ENCODE results near the gene MGST2.
"Not testable (repeated sequence)": the region's sequence is repeated elsewhere in the genome, so short reads cannot be mapped to it uniquely, and the experiment has no call there.

Gene MGST2
- total RNA-seq: 4.0 to 13.6 reads per million in 2 donors

DNA sequence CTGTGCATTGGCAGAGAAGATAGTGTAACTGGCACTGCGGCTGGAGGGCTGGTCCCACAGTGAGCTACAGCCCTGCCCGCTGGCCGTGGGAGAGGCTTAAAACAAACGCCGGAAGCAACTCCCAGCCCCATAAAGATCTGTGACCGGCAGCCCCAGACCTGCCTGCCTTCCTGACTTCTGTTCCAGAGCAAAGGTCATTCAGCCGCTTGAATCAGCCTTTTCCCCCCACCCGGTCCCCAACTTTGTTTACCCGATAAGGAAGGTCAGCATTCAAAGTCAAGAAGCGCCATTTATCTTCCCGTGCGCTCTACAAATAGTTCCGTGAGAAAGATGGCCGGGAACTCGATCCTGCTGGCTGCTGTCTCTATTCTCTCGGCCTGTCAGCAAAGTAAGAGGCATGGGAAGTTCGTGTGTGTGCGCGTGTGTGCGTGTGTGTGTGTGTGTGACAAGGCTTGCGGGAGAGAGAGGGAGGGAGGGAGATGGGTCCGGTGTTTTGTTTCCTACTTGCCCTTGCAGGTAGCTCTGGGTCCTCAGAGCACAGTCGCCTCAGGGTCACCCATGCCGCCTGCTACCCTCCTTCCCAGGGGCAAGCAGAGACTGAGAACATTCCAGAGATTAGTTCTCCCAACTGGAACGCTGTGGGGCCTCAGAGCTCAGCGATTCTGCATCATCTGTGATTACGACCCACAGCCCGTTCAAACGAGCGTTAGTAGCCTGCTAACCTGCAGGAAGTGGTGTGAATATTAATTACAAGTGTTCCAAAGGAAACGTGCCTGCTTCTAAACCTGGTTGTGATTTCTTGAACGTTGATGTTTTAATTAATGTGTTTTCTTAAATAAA, at the start of gene MGST2:
TSS of gene MGST2 (plus strand) at position 130 of the 840 bp plus-strand sequence. CDS start at position 331, 201 bp downstream.
- no peak for DNase-seq

DNA sequence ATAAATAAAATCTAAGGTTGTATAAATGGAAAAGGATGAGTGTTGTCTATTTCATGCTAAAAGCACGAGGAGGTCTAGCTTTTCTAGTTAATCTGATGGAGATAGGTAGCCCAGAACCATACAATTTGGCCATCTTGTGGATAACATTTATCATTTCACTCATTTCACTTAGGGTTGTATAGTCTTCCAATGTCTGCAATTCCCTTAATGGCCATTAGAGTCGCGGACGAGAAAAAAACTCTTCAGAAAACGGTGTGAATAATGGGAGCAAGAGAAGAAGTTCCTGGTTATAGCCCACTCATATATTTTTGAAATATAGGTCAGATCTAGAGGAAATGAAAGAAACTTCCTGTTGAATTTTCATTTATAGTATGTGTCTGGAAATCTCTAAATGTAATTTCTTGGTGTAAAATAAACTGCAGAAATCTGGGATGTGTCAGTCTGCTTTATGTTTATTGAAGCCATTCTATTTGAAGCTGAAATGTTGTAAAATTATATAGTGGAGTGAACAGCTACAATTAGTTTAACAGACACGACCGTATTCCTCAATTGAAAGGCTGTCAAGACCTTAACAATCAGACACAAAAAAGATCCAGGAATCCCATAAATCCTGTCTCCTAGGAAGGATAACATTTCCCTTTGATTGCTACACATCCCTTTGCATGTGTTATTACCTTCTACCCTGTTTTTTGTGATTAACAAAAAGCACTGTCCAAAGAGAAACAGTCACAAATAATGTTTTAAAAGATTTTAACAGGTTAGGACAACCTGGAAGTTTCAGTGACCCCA, 47.7 kb upstream of the MGST2 start:
- DNase-seq: no peak

- DNase-seq: no peak
Observed at GRCh38 chr4:139619644-139620043, 46.0 kb upstream of the MGST2 start.

DNA sequence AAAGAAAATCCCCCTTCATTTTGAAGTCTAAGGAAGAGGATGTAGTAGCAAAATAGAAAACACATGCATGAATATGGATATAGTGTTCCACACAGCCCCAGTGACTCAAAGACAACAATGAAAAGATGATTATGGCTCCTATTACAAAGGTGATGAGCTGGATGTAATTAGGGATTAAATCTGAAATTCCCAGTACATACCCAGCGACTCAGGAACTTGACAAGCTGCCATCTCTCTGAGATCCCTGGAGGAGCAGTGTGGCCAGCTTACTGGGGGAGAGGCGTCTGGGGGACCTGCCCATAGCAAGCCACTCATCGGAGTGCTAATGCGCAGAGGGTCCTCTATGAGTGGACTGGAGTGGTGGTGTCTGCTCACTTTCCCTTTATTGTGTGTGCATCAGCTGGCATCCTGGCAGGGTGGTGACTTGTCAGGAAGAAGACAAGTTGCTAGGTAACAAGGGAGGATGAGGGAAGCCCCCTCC, 42.7 kb upstream of the MGST2 start:
- DNase-seq: no peak

GRCh38 chr4:139624441-139625092, 41.1 kb upstream of the MGST2 start:
- no peak for DNase-seq

DNA sequence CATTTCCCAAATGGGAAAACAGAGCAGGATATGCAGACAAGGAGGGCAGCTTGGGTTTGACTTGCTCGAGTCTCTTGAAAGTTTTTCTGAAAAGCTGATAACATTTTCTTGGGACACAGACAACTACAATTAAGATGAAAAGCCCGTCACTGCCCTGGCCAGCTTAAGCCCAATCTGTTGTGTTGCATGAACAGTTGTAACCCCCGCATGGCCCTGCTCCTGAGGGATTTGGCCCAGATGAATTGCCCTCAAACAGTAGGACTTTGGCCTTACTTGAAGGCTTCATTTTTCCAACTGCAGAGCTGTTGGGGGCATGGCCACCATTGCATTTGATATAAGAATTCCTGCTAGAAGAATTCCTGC, 40.5 kb upstream of the MGST2 start:
- no peak for DNase-seq

- no peak for DNase-seq
Observed at GRCh38 chr4:139625482-139625881, 40.1 kb upstream of the MGST2 start.

DNA sequence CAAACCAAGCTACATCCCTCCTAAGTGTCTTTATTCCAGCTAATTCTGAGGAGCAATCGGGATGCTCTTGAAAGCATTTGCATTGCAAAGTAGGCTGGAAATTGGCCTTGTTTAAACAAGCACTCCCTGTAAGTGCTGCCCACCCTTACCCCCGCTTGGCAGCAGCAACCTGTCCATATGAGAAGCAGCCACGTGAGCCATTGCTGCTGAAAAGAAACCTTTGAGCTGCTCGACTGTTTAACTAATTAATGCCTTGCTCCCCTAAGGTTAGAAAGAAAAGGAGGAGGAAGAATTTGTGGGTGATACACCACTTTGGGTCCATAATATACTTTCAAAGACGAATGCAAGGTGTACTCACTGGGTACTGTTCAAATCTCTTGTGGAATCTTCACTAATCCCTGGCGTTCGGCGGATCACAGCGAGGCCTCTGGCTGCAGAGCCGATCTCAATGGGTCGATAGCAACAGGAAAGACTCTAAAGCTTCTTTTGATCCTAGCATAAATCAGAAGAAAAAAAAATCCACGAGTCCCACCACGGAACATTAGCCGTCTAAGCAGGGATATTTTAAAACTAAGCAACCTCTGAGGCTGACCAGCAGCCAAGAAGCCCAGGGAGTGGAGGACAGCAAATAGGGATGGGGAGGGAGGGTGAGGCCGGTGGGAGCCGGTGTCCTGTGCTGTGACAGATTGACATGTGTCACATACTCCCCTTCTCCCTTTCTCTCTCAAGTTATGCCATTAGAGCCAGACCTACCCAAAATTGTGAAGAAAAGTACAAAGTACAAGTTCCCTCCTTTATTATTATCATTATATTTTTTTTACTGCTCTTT, 37.2 kb upstream of the MGST2 start:
- DNase-seq: no peak

GRCh38 chr4:139629436-139630125, 36.0 kb upstream of the MGST2 start:
- DNase-seq: no peak

DNA sequence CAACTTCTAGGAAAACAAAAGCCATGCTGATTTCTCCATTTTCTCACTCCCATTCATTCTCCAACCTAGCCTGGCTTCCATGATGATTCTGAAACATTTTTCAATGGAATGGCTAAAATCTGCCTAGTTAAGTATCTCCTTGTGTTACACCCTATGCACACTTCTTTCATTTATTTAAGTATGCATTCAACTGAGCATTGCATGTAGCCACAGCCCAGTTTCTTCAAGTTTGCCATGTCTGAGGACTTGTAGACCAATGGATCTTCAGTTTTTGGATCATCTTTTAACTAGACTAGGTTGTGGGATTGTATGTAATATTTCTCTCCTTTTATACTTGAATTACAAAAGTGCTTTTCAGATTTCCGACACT, 35.5 kb upstream of the MGST2 start:
- no peak for DNase-seq

GRCh38 chr4:139630991-139631390, 34.6 kb upstream of the MGST2 start:
- no peak for DNase-seq

- no peak for DNase-seq
Observed at GRCh38 chr4:139631791-139632190, 33.8 kb upstream of the MGST2 start.

DNA sequence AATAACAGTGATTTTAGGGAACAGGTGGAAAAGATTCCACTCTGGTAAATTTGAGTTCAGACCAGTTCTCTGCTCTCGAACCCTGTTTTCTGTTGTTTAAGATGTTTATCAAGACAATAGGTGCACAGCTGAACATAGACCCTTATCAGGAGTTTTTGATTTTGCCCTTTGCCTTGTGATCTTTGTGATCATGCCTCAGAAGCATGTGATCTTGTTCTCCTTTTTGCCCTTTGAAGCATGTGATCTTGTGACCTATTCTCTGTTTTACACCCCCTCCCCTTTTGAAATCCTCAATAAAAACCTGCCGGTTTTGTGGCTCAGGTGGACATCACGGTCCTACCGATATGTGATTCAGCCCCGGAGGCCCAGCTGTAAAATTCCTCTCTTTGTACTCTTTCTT, 32.9 kb upstream of the MGST2 start:
- DNase-seq: not testable (repeated sequence)

DNA sequence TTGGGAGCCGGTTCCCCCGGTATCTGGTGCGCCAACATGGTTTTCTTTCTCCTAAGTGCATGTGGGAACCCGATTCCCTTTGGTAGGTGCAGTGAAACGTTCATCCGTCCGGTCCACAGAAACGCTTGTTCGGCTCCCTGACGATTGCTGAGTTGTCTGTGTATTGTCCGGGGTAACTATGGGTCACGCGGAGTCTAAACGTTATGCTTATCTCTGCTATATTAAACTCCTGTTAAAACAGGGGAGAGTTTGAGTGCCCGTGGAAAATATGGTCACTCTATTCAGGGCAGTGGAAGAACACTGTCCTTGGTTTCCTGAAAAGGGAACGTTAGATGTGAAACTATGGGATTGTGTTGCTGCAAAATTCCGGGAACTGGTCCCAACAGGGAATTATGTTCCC, 32.4 kb upstream of the MGST2 start:
- no peak for DNase-seq

DNA sequence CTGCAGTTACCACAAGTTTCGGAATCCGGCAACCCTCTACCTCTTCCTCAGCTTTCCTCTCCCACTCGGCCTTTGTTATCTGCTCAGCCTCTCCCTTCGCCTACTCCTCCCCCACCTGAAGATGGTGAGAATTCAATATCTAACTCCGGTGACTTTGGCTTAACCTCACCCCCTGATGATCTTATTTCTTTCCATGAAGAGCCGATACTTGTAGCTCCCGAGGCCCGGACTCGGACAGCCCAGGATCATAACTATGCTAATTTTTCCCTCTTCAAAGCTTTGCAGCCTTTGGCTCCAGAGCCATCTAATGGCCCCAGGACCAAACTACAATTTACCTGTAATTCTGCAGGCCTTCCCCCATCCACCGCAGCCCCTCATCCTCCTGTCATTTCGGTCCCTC, 32.0 kb upstream of the MGST2 start:
- no peak for DNase-seq

- no peak for DNase-seq
Observed at GRCh38 chr4:139635966-139636365, 29.7 kb upstream of the MGST2 start.

- not testable (repeated sequence) for DNase-seq
Observed at GRCh38 chr4:139638306-139638705, 27.3 kb upstream of the MGST2 start.

GRCh38 chr4:139639654-139640053, 26.0 kb upstream of the MGST2 start:
- no peak for DNase-seq

DNA sequence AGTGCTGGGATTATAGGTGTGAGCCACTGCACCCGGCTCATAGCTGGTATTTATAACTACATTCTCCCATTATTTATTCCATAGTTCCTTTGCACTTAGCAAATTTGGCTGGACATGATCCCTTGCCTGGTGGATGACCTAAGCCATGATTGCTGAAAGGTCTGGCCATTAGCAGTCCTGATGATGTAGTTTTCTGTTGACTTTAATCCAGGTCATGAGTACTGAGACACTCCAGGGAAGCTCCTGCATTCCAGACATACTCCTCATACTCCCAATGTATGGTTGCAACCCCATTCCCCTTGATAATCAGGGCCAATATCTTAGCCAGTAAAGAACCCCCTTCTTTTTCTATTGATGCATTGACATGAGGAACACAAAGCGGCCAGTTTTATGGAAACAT, 24.4 kb upstream of the MGST2 start:
- DNase-seq: no peak

GRCh38 chr4:139642364-139642763, 23.3 kb upstream of the MGST2 start:
- no peak for DNase-seq

- DNase-seq: no peak
Observed at GRCh38 chr4:139643042-139643895, 22.4 kb upstream of the MGST2 start.
